ENCODE results near the gene PYGL. TPM values are rescaled to one million over a fixed set of nuclear protein-coding genes. Genes with fewer than 3 reads are reported as not detected.

The PYGL gene
- polyA plus RNA-seq, 1 donor (not counting 4 experiments of a cell fraction or from before 2014, with no cell fraction given) = 331 TPM

GRCh38 chr14:50871914-50872732 is 72.2 kb downstream of the PYGL start, which contains the start of gene ABHD12B:
ABHD12B (plus strand) TSS chr14:50872053; CDS start chr14:50872175, 122 bp downstream.
- dilution Hi-C loops (cut with MboI; ENCODE audit: extremely low pct_ligation_motif_present, low sequenced_read_pairs) = no loop called here
- Histone ChIP-seq H3K27ac (ENCODE audit: control insufficient read depth, insufficient read depth, low read length) (no peak within 1 kb of the TSS), H3K9me3 (ENCODE audit: control insufficient read depth, low read depth, low read length) (peaks cover 2% of the 10 kb centered on the region), H3K9me1 (ENCODE audit: control insufficient read depth, extremely low read depth, insufficient read depth, low read length) (no peaks in the 10 kb centered on the region), H4K20me1 (ENCODE audit: control insufficient read depth, extremely low read depth, insufficient read depth, low read length) (no peaks in the 10 kb centered on the region), H3K4me2 (ENCODE audit: control insufficient read depth, extremely low read depth, insufficient read depth, low read depth, low read length) (peak within 1 kb of the TSS; percentile 29), H3K27me3 (ENCODE audit: control insufficient read depth, extremely low read depth, insufficient read depth, low read length) (peaks cover 43% of the 10 kb centered on the region), H3K36me3 (ENCODE audit: control insufficient read depth in 2 of 2, extremely low read depth in 1 of 2, insufficient read depth in 2 of 2, low read length in 2 of 2) (no peaks in the 10 kb centered on the region), H3K4me3 (ENCODE audit: control insufficient read depth in 2 of 3, extremely low read depth in 1 of 3, insufficient read depth in 2 of 3, low read depth in 1 of 3, low read length in 3 of 3) (no peak within 1 kb of the TSS), H2AFZ (ENCODE audit: control insufficient read depth, low read length) (no peak within 1 kb of the TSS), H3K4me1 (ENCODE audit: control insufficient read depth, extremely low read depth, insufficient read depth, low read length) (no peaks in the 10 kb centered on the region), H3K9ac (ENCODE audit: control insufficient read depth, extremely low read depth, insufficient read depth, low read length) (no peak within 1 kb of the TSS), H3K79me2 (ENCODE audit: control insufficient read depth, insufficient read depth, low read length) (no peaks in the 10 kb centered on the region)
- TF ChIP-seq, protein P1, sequence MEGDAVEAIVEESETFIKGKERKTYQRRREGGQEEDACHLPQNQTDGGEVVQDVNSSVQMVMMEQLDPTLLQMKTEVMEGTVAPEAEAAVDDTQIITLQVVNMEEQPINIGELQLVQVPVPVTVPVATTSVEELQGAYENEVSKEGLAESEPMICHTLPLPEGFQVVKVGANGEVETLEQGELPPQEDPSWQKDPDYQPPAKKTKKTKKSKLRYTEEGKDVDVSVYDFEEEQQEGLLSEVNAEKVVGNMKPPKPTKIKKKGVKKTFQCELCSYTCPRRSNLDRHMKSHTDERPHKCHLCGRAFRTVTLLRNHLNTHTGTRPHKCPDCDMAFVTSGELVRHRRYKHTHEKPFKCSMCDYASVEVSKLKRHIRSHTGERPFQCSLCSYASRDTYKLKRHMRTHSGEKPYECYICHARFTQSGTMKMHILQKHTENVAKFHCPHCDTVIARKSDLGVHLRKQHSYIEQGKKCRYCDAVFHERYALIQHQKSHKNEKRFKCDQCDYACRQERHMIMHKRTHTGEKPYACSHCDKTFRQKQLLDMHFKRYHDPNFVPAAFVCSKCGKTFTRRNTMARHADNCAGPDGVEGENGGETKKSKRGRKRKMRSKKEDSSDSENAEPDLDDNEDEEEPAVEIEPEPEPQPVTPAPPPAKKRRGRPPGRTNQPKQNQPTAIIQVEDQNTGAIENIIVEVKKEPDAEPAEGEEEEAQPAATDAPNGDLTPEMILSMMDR (optimal IDR thresholded peaks at IDR 0.05 in 1 of 3, IDR thresholded peaks at IDR 0.05 in 1 of 3, conservative IDR thresholded peaks at IDR 0.05 in 1 of 3; ENCODE audit: extremely low read depth in 1 of 3, insufficient read depth in 2 of 3, low read length in 3 of 3) = no peak
- no peak for TF ChIP-seq EZH2 (IDR thresholded peaks at IDR 0.05; ENCODE audit: low read length)
- DNase-seq (ENCODE audit: low read depth, low spot score) (no peak), FAIRE-seq (no peak)

- FAIRE-seq = no peak
- dilution Hi-C loops (cut with MboI; ENCODE audit: extremely low pct_ligation_motif_present, low sequenced_read_pairs) = no loop called here
- peaks cover 43% of the 10 kb centered on the region for H3K27me3 ChIP-seq (ENCODE audit: control insufficient read depth, extremely low read depth, insufficient read depth, low read length)
These were observed 73.1 kb downstream of the PYGL start for GRCh38 chr14:50871228-50871627.

More at GRCh38 chr14:50871228-50871627, 73.1 kb downstream of the PYGL start:
- Histone ChIP-seq H3K4me3 (ENCODE audit: control insufficient read depth in 2 of 3, extremely low read depth in 1 of 3, insufficient read depth in 2 of 3, low read depth in 1 of 3, low read length in 3 of 3) (no peak overlapping the region), H3K4me1 (ENCODE audit: control insufficient read depth, extremely low read depth, insufficient read depth, low read length) (no peaks in the 10 kb centered on the region), H3K9me3 (ENCODE audit: control insufficient read depth, low read depth, low read length) (peaks cover 2% of the 10 kb centered on the region), H3K4me2 (ENCODE audit: control insufficient read depth, extremely low read depth, insufficient read depth, low read depth, low read length) (no peak overlapping the region), H3K79me2 (ENCODE audit: control insufficient read depth, insufficient read depth, low read length) (no peaks in the 10 kb centered on the region), H3K9ac (ENCODE audit: control insufficient read depth, extremely low read depth, insufficient read depth, low read length) (no peak overlapping the region), H3K9me1 (ENCODE audit: control insufficient read depth, extremely low read depth, insufficient read depth, low read length) (no peaks in the 10 kb centered on the region), H4K20me1 (ENCODE audit: control insufficient read depth, extremely low read depth, insufficient read depth, low read length) (no peaks in the 10 kb centered on the region), H2AFZ (ENCODE audit: control insufficient read depth, low read length) (no peak overlapping the region), H3K36me3 (ENCODE audit: control insufficient read depth in 2 of 2, extremely low read depth in 1 of 2, insufficient read depth in 2 of 2, low read length in 2 of 2) (no peaks in the 10 kb centered on the region), H3K27ac (ENCODE audit: control insufficient read depth, insufficient read depth, low read length) (no peak overlapping the region)
- DNase-seq (ENCODE audit: low read depth, low spot score) = no peak
- TF ChIP-seq, protein P1 (optimal IDR thresholded peaks at IDR 0.05 in 1 of 3, IDR thresholded peaks at IDR 0.05 in 1 of 3, conservative IDR thresholded peaks at IDR 0.05 in 1 of 3; ENCODE audit: extremely low read depth in 1 of 3, insufficient read depth in 2 of 3, low read length in 3 of 3) = no peak
- TF ChIP-seq EZH2 (IDR thresholded peaks at IDR 0.05; ENCODE audit: low read length) = no peak
